ENCODE data around the gene UBE2H. TPM values are rescaled to one million over a fixed set of nuclear protein-coding genes. Genes with fewer than 3 reads are reported as not detected.
A peak's percentile ranks its signal among the peaks of the same experiment; 100 is the strongest.

UBE2H gene
- total RNA-seq, 6 experiments from 2014 or later = 89.7 to 108 (median 105) TPM

DNA sequence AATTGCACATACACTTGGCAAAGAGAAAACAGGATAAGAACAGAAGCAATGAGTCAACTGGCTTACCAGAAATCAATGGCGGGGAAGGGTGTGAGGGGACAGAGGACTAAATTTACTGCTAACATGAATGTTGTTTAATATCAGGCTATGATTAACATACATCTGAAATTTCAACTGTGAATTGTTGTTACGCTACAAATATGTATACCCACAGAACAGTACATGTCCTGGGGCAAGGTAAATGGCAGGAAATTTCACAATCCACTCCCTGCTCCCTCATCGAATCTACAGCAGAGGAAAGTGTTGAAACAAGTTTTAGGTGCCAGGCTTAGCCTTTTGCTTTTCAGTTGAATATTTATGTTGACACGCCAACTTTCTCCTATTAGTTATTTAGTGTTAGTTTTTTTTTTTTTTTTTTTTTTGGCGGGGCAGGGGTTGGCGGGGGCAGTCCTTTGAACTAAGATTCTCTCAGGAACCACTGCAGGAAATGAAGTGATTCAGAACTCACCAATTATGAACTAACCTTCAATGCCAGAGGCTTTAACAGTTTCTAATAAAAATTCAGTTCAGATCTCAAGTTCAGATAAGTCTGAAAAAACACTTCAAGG lies 99.0 kb downstream of the UBE2H start:
- no peaks in the 10 kb centered on the region for H3K9me3 Mint-ChIP-seq
- H3K36me3 Mint-ChIP-seq (ENCODE audit: low read depth) = peaks cover 46% of the 10 kb centered on the region
- no peaks in the 10 kb centered on the region; the same call in none of the 2 replicates for H3K27me3 Mint-ChIP-seq (ENCODE audit: insufficient read depth)
- peaks cover 93% of the 10 kb centered on the region for H3K4me1 Mint-ChIP-seq (ENCODE audit: low read depth)
- TF ChIP-seq, protein P1, sequence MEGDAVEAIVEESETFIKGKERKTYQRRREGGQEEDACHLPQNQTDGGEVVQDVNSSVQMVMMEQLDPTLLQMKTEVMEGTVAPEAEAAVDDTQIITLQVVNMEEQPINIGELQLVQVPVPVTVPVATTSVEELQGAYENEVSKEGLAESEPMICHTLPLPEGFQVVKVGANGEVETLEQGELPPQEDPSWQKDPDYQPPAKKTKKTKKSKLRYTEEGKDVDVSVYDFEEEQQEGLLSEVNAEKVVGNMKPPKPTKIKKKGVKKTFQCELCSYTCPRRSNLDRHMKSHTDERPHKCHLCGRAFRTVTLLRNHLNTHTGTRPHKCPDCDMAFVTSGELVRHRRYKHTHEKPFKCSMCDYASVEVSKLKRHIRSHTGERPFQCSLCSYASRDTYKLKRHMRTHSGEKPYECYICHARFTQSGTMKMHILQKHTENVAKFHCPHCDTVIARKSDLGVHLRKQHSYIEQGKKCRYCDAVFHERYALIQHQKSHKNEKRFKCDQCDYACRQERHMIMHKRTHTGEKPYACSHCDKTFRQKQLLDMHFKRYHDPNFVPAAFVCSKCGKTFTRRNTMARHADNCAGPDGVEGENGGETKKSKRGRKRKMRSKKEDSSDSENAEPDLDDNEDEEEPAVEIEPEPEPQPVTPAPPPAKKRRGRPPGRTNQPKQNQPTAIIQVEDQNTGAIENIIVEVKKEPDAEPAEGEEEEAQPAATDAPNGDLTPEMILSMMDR (IDR thresholded peaks at IDR 0.05) = no peak
- peak overlapping the region; percentile 70 for H3K4me3 Mint-ChIP-seq
- peak overlapping the region; percentile 93 for H3K27ac Mint-ChIP-seq
- peak; percentile 53 for DNase-seq

DNA sequence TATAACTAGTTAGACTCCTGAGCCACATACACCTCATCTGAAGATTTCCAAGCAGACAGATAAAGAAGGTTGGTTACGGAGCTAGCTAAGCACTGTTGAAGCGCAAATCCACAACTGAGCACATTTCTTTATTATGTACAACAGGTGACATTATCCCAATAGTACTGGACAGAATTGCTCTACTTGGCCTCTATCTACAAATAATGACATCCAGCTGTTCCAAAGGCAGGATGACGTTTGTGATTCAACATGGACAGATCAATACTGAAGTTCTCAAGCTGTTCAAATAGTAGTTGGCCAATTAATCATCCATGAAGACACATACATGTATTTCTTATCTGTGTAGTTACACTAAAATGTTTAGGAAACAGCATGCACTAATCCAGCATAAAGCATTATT lies 101.0 kb downstream of the UBE2H start:
- Mint-ChIP-seq H3K9me3 (no peaks in the 10 kb centered on the region), H3K4me3 (no peak overlapping the region), H3K36me3 (ENCODE audit: low read depth) (peaks cover 45% of the 10 kb centered on the region), H3K27ac (no peak overlapping the region), H3K27me3 (ENCODE audit: insufficient read depth) (no peaks in the 10 kb centered on the region; the same call in none of the 2 replicates), H3K4me1 (ENCODE audit: low read depth) (peaks cover 91% of the 10 kb centered on the region)
- TF ChIP-seq, protein P1 (IDR thresholded peaks at IDR 0.05) = no peak
- DNase-seq = no peak

DNA sequence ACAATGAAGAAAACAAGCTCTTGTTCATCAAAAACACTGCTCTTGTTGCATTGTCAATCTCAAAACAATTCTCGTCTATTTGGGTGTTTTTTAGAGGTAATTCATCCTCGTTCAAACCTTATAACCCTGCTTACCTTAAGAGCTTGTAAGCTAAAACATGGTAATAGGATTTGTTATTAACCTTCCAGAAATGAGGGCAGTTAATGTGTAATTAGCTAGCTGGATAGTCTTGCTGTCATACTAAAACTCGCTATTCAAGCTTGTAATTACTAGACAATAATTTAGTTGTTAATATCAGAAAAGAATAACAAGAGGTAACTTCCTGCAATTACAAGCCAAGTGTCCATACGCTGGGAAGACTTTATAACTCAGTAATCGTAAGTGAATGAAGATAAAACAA lies 101.6 kb downstream of the UBE2H start:
- Mint-ChIP-seq H3K9me3 (no peaks in the 10 kb centered on the region), H3K36me3 (ENCODE audit: low read depth) (peaks cover 38% of the 10 kb centered on the region), H3K27ac (no peak overlapping the region), H3K27me3 (ENCODE audit: insufficient read depth) (no peaks in the 10 kb centered on the region; the same call in none of the 2 replicates), H3K4me3 (no peak overlapping the region), H3K4me1 (ENCODE audit: low read depth) (peaks cover 91% of the 10 kb centered on the region)
- TF ChIP-seq, protein P1 (IDR thresholded peaks at IDR 0.05) = no peak
- DNase-seq = no peak

DNA sequence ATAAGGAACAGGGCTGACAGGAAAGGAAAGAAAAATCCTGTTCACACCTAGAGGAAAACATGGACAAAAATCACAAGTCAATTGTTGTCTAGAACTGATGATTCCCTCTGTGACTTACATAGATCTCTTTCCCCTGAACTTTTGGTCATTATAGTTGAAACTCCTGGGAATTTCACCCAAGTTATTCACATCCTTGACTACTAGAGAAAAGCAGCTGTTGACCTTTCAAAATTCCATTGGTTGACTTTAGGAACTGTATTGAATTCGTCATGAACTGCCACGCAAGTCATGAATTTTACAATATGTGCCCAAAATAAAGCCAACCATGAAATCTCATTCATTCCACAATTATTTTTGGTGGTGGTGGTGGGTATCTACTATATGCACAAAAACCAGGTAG lies 104.3 kb downstream of the UBE2H start:
- Mint-ChIP-seq H3K4me1 (ENCODE audit: low read depth) (peaks cover 91% of the 10 kb centered on the region), H3K4me3 (peak overlapping the region; percentile 50; the same call in 1 of the 2 replicates), H3K27me3 (ENCODE audit: insufficient read depth) (peaks cover 2% of the 10 kb centered on the region), H3K36me3 (ENCODE audit: low read depth) (peaks cover 38% of the 10 kb centered on the region), H3K27ac (peak overlapping the region; percentile 58), H3K9me3 (no peaks in the 10 kb centered on the region)
- TF ChIP-seq, protein P1 (IDR thresholded peaks at IDR 0.05) = no peak
- no peak for DNase-seq

DNA sequence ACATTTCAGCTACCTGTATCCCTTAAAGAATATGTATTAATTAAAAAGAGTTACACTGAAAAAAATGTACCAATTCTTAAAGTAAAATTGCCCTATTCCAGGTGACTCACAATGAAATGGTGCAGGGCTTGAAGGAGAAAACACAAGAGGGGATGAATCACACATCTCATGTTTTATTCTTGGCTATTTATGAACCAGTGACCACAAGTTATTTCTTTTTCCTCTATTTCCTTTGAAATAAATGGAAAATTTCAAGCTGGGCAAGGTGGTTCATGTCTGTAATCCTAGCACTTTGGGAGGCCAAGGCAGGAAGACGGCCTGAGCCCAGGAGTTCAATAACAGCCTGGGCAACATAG lies 106.8 kb downstream of the UBE2H start:
- H3K4me1 Mint-ChIP-seq (ENCODE audit: low read depth) = peaks cover 79% of the 10 kb centered on the region
- peak overlapping the region; percentile 95 for H3K27ac Mint-ChIP-seq
- TF ChIP-seq, protein P1 (IDR thresholded peaks at IDR 0.05) = no peak
- peak; percentile 84 for DNase-seq
- peaks cover 32% of the 10 kb centered on the region for H3K36me3 Mint-ChIP-seq (ENCODE audit: low read depth)
- H3K4me3 Mint-ChIP-seq = peak overlapping the region; percentile 76
- H3K27me3 Mint-ChIP-seq (ENCODE audit: insufficient read depth) = peaks cover 2% of the 10 kb centered on the region
- H3K9me3 Mint-ChIP-seq = no peaks in the 10 kb centered on the region
